Measurements from ENCODE around the gene ULK2. TPM values are rescaled to one million over a fixed set of nuclear protein-coding genes. Genes with fewer than 3 reads are reported as not detected.
"Not testable (repeated sequence)": the region's sequence is repeated elsewhere in the genome, so short reads cannot be mapped to it uniquely, and the experiment has no call there.

Gene ULK2
- total and polyA plus RNA-seq, 10 of the 15 experiments (the other 5 are each of a cell fraction or from before 2014, with no cell fraction given): 0.29 to 5.3 (median 1.6) TPM

DNA sequence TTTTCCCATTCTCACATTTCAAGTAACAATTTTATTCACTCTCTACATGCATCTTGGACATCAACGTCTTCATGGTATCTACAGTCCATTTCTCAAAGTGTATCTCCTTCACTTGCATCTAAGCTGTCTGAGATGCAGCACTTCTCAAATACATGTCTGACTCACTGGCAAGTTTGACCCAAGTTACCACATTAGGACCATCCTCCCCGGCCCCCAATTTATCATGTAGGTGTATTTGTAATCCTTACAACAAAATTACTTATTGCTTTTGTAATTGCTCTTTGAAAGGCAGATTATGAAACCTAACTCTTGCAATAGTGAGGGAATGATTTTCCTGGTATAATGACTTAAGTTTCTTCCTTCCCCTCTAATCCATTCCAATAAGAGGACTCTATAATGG, 28.9 kb upstream of the ULK2 start (continued):
- TF ChIP-seq REST (IDR thresholded peaks at IDR 0.05; ENCODE audit: low read depth, low read length): no peak
- no peak for TF ChIP-seq E2F4 (IDR thresholded peaks at IDR 0.05; ENCODE audit: low read depth, low read length)
- TF ChIP-seq CHD1 (IDR thresholded peaks at IDR 0.05; ENCODE audit: low read depth, low read length): no peak
- no peak for TF ChIP-seq CREM (IDR thresholded peaks at IDR 0.05; ENCODE audit: low read depth)

DNA sequence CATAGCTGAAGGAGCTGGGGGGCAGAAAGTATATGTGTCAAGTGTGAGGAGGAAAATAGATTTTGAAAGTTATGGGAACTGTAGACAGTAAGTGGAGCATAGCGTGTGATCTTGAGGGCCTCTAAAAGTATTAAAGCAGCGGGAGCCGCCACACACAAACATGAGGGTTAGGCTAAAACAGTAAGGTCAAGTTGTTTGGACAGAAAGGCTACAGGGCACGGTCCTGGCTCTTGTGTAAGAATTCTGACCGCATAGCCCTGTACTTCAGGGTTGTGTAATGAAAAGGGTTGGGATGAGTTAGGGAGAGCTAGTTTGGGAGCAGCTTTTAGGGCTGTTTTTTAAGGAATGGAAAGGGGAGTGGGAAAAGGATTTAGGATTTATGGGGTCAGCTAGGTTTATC, 22.8 kb upstream of the ULK2 start:
- not testable (repeated sequence) for BruUV-seq (replicated peaks)
- WGBS (ENCODE audit: insufficient coverage, insufficient replicate concordance, low lambda C conversion rate, missing lambda C conversion rate): 71% methylated on average over 5 of the region's 5 CpGs

GRCh38 chr17:19890001-19890400, 22.3 kb upstream of the ULK2 start:
- H2AFZ ChIP-seq (ENCODE audit: control insufficient read depth, low read depth, low read length); H3K4me2 ChIP-seq (ENCODE audit: control insufficient read depth, insufficient read depth); H3K27me3 ChIP-seq (replicated peaks in 1 of 2; ENCODE audit: control insufficient read depth in 2 of 2, insufficient read depth in 2 of 2, low read length in 1 of 2); H3K4me3 ChIP-seq; H3K9ac ChIP-seq (ENCODE audit: control insufficient read depth, insufficient read depth, low read length); H3K27ac ChIP-seq (ENCODE audit: control insufficient read depth, insufficient read depth); SMC1A ChIA-PET (ENCODE audit: uncharacterized antibody, unreplicated experiment); H4K20me1 ChIP-seq (ENCODE audit: control insufficient read depth, insufficient read depth); intact Hi-C loops (cut with micrococcal nuclease; ENCODE audit: unreplicated experiment); H3K9me3 ChIP-seq (replicated peaks; ENCODE audit: control insufficient read depth, insufficient read depth, low read length); in situ Hi-C loops (cut with MboI); H3K4me1 ChIP-seq (ENCODE audit: control insufficient read depth, insufficient read depth, low read length); CTCF ChIA-PET; ATAC-seq; H3K36me3 ChIP-seq (ENCODE audit: control insufficient read depth in 2 of 2, insufficient read depth in 2 of 2, low read length in 1 of 2); DNase-seq (ENCODE audit: low read depth, low spot score); BruUV-seq (replicated peaks); RAD21 ChIA-PET (ENCODE audit: unreplicated experiment); H3K79me2 ChIP-seq (ENCODE audit: control insufficient read depth, insufficient read depth, low read length); FAIRE-seq; POLR2A ChIA-PET: not testable (repeated sequence)
- WGBS (ENCODE audit: insufficient coverage, insufficient replicate concordance, low lambda C conversion rate, missing lambda C conversion rate): 52% methylated on average over 5 of the region's 5 CpGs

More for the DNA sequence above, 22.8 kb upstream of the ULK2 start:
- H3K36me3 ChIP-seq (ENCODE audit: control insufficient read depth in 2 of 2, insufficient read depth in 2 of 2, low read length in 1 of 2); DNase-seq (ENCODE audit: low read depth, low spot score); intact Hi-C loops (cut with micrococcal nuclease; ENCODE audit: unreplicated experiment); POLR2A ChIA-PET; ATAC-seq; H4K20me1 ChIP-seq (ENCODE audit: control insufficient read depth, insufficient read depth); H3K79me2 ChIP-seq (ENCODE audit: control insufficient read depth, insufficient read depth, low read length); H3K4me1 ChIP-seq (ENCODE audit: control insufficient read depth, insufficient read depth, low read length); CTCF ChIA-PET; SMC1A ChIA-PET (ENCODE audit: uncharacterized antibody, unreplicated experiment); H3K27me3 ChIP-seq (replicated peaks in 1 of 2; ENCODE audit: control insufficient read depth in 2 of 2, insufficient read depth in 2 of 2, low read length in 1 of 2); H3K4me2 ChIP-seq (ENCODE audit: control insufficient read depth, insufficient read depth); RAD21 ChIA-PET (ENCODE audit: unreplicated experiment); H3K9ac ChIP-seq (ENCODE audit: control insufficient read depth, insufficient read depth, low read length); H3K9me3 ChIP-seq (replicated peaks; ENCODE audit: control insufficient read depth, insufficient read depth, low read length); H3K27ac ChIP-seq (ENCODE audit: control insufficient read depth, insufficient read depth); FAIRE-seq; H2AFZ ChIP-seq (ENCODE audit: control insufficient read depth, low read depth, low read length); H3K4me3 ChIP-seq; in situ Hi-C loops (cut with MboI): not testable (repeated sequence)
